Hepatic stellate cell (primary cell): ENCODE results near the gene RBM23.

Source experiments
- DNase-seq: peaks from one replicate; pipeline ENCODE4 v3.0.0; 2011; ENCODE audit warnings: low spot score

RBM23 gene

DNA sequence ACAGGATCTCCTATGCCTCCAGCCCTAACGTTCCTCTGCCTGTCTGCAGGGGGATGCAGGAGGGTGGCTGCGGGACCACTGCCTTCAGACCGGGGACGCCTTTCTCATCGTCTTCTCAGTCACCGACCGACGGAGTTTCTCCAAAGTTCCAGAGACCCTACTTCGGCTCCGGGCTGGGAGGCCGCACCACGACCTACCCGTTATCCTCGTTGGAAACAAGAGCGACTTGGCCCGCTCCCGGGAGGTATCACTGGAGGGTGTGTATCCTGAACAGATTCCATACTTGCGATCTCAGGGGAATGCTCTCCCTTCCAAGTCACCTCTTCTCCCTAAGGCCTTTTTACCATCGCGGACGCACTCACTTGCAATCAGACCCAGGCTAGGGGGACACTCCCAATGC is 33.0 kb downstream of the RBM23 start:
- DNase-seq: no peak

DNA sequence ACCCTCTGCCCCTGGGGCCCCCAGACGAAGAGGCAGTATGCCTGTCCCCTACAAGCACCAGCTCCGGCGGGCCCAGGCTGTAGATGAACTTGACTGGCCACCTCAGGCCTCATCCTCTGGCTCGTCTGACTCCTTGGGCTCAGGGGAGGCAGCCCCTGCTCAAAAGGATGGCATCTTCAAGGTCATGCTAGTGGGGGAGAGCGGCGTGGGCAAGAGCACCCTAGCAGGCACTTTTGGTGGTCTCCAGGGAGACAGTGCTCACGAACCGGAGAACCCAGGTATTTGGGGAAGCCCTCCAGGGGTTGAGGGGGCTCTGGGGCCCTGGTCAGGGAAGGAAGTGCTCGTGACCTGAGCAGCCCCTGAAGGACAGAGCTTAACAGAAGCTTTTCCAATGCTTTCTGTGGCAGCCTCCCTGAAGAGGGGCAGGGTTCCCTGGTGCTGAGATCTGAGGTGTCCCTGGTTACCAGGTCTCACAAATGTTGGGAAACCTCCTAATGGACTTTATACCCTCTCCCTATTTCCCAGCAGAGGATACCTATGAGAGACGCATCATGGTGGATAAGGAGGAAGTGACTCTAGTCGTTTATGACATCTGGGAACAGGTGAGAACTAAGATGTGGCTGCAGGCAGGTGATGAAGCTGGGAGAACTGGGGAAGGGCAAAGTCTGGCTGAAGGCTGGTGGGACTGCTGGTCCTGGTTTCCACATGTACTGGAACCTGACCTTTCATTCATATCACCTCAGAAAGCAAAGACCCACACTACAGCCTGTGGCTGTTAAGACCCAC is 34.0 kb downstream of the RBM23 start:
- no peak for DNase-seq

DNA sequence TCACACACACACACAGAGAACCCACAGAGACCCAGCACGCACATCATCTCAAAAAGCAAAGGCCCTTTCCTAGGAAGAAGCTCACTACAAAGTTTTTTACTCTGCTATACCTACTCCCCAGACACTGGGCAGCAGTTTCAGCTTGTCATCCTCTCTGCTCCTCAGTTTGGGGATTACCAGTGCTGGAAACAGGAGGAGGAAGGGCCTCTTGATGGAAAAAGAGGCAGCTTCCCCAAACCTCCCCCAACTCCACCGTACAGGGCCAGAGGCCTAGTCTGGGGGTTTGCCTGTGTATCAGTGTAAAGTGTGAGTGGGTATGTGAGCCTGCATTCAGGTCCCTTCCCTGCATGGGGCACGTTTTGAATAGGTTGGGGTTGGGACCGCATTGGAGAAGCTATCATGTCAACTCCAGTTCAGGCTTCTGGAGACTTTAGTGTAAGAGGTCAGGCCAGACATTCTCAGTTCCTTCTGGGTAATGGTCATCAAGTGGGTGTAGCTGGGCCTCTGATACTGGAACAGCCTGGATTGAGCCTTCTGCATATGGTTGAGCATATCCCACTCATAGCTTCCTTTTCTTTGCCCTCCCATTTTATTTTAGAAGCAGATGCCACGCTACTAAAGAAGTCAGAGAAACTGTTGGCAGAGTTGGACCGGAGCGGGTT is 34.7 kb downstream of the RBM23 start:
- no peak for DNase-seq

DNA sequence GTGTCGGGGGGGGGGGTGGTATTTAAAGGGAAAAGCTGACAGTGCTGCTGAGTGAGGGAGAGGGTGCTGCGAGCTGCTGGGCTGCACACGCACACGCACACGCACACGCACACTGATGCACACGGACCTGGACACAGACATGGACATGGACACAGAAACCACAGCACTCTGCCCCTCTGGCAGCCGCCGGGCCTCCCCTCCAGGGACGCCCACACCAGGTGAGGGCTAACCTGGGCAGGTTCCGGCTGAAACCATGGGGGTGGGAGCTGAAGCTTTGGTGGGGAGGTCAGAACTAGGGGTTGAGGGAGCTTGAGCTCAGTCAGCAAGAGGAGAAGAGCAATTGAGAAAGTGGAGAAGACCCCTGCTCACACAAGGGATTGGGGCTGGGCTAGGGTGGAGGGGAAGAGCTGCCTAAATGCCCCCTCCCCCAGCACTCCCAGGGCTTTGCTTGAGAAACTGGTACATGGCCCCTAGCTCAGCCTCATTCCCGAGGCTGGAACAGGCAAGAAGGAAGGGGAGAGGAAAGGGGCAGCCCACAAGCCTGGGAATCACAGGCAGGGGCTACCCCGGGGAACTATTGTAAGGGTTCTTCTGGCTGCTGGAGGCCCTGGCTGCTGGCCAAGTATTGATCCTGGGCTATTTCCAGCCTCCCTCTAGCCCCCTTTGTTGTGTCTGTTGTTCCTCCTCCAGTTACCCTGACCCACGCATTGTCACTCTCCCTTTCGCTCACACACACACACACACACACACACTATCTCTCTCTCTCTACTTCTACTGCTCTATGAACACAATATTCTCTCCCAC is 35.6 kb downstream of the RBM23 start, which contains the start of gene REM2:
REM2 (plus strand) TSS at position 50 of the 804 bp plus-strand sequence; CDS start at position 116, 66 bp downstream.
- DNase-seq: no peak

DNA sequence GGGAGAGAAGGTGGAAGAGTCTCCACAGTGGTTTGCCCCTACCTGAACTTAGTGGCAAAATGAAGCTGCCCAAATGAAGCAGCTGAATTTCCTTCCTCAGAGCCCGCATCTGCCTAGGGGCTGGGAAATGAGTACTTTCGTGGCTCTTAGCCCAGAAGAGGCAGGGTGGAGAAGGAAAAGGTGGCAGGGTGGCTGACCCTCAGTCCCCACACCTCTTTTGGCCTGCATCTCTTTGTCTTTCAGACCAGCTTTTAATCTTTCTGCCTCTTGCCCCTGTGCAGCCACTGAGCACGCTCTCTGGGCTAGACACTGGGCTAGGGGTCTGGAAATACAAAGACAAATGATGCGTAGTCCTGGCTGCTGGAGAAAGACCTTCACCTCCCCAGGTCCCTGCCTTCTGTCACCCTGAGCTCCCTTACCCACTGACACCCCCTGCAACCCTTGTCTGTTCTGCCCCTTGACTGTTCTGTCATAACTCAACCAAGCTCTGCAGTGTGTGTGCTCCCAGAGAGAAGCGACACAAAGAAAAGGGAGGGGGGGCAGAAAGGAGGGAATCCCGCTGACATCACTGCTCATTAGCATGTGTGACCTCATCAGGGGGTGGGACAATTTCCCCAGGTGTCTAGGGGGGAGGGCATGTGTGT is 36.3 kb downstream of the RBM23 start:
- peak; percentile 74 for DNase-seq

DNA sequence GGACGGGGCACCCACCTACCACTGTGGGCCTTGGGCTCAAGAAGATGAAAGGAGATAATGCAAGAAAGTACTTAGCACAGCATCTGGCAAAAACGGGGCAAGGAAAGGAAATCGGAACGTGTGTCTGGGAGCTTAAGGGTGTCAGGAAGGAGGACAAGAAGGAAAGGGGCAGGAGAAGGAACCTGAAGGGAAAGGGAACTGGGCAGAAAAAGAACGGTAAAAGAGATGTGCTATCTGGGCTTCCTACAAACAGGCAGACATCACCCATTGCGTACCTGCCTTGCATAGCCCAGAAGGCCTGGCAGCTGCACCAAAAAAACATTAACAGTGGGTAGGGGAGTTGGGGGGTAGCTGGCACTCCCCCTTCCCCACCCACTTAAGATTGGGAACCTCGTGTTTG is 36.9 kb downstream of the RBM23 start:
- DNase-seq: no peak

DNA sequence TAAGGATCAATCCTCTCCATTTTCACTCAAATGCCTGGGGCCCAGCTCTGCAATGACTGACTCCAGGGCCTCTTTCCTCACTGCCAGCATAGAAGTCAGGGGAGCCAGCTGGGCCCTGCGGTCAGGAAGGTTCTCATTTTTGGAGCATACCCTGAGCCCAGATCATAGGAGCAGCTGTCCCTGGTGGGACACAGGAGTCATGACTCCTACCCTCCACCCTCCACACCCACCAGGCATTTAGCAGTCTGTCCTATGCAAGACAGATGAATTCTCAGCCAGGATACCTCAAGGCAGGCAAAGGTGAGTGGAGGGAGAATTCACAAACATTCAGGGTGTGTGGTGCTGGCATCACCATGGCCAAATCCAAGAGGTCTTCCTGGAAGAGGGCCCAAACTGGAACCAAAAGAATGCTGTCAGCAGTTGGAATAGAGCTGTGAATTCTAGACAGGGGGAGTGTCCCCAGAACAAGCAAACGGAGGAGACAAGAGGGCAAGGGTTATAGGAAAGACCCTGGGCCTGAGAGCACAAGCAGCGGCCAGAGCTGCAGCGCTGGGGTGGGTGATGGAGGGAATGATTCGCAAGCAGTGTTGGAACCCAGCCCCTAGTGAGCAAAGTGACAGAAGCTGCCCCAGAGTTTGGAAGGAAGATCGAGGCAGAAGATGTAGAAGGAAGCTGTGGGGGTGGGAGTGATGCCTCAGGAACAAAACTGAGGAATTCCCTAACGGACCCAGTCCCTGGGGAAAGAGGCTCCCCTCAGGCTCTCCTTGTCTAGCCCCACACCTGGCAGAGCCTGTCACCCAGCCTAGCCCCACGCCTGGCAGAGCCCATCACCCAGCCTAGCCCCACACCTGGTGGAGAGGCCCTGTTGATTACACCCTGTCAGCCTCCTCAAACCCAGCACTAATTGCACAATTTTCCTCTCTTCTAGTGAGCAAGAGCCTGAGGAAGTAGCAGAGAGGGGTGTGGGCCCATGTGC is 40.4 kb downstream of the RBM23 start:
- DNase-seq: no peak

DNA sequence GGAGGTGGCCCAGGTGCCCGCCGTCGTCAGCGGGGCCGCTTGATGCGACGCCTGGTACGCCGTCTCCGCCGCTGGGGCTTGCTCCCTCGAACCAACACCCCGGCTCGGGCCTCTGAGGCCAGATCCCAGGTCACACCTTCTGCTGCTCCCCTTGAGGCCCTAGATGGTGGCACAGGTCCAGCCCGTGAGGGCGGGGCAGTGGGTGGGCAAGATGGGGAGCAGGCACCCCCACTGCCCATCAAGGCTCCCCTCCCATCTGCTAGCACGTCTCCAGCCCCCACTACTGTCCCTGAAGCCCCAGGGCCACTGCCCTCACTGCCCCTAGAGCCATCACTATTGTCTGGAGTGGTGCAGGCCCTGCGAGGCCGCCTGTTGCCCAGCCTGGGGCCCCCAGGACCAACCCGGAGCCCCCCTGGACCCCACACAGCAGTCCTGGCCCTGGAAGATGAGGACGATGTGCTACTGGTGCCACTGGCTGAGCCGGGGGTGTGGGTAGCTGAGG is 41.9 kb downstream of the RBM23 start:
- no peak for DNase-seq

DNA sequence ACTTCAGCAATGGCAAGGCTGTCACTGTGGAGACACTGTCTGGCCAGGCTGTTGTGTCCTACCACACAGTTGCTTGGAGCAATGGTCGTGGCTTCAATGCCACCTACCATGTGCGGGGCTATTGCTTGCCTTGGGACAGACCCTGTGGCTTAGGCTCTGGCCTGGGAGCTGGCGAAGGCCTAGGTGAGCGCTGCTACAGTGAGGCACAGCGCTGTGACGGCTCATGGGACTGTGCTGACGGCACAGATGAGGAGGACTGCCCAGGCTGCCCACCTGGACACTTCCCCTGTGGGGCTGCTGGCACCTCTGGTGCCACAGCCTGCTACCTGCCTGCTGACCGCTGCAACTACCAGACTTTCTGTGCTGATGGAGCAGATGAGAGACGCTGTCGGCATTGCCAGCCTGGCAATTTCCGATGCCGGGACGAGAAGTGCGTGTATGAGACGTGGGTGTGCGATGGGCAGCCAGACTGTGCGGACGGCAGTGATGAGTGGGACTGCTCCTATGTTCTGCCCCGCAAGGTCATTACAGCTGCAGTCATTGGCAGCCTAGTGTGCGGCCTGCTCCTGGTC is 43.1 kb downstream of the RBM23 start:
- no peak for DNase-seq

DNA sequence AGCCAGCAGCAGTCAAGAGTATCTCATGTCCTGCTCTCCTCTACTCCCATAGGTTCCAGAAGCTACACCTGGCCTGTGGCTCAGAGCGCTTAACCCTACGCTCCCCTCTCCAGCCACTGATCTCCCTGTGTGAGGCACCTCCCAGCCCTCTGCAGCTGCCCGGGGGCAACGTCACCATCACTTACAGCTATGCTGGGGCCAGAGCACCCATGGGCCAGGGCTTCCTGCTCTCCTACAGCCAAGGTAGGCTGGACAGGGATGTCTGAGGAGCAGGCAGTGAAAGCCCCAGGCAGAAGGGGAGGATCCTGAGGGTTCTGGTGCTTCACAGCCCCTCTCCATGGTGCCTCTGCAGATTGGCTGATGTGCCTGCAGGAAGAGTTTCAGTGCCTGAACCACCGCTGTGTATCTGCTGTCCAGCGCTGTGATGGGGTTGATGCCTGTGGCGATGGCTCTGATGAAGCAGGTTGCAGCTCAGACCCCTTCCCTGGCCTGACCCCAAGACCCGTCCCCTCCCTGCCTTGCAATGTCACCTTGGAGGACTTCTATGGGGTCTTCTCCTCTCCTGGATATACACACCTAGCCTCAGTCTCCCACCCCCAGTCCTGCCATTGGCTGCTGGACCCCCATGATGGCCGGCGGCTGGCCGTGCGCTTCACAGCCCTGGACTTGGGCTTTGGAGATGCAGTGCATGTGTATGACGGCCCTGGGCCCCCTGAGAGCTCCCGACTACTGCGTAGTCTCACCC is 43.8 kb downstream of the RBM23 start:
- no peak for DNase-seq

DNA sequence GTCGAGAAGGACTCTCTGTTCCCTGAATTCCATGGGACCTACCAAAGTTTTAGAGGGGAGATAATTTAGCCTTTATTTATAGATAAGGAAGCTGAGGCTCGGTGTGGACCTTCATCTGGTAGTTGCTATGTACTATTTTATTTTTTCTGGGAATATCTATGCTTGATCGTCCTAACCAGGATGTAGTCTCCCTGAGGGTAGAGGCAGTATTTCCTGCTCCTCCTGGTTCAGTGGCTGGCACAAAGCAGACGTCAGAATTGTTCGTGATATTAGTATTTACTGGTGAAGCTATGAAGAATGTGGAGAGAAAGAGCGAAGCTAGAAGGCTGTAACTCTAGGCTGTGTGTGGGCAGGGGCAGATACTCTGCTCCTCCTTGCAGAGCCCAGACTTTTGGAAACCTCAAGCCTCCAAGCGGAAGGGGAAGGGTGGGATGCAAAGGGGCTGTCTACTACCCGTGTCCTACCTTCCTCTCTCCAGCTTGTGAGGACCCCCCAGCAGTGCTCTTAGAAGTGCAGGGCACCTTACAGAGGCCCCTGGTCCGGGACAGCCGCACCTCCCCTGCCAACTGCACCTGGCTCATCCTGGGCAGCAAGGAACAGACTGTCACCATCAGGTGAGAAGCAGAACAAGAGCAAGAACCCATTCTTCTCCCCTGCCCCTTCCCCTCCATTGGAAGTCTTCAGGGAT is 46.0 kb downstream of the RBM23 start:
- DNase-seq: no peak

DNA sequence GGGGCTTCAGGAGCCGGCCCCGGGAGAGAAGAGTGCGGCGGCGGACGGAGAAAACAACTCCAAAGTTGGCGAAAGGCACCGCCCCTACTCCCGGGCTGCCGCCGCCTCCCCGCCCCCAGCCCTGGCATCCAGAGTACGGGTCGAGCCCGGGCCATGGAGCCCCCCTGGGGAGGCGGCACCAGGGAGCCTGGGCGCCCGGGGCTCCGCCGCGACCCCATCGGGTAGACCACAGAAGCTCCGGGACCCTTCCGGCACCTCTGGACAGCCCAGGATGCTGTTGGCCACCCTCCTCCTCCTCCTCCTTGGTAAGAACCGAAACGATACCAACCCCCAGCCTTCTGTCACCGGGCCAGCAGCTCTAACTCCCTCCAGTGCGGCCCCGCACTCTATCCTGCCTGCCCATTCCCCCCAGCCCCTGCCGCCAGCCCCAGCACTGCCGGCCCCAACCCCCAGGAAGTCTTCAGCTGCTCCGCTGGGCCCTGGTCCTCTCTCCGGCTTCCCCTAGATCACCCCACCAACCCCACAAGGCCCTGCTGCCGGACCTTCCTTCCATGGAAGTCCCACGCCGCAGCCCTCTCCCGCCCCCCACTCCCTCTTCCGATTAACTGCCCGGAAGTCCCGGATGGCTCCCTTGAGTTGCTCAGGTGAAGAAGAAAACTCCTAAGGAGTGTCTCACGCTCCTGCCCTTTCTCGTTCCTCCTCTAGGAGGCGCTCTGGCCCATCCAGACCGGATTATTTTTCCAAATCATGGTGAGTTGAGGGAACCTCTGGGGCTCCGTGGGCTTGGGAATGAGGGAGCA is 46.7 kb downstream of the RBM23 start:
- peak; percentile 82 for DNase-seq

DNA sequence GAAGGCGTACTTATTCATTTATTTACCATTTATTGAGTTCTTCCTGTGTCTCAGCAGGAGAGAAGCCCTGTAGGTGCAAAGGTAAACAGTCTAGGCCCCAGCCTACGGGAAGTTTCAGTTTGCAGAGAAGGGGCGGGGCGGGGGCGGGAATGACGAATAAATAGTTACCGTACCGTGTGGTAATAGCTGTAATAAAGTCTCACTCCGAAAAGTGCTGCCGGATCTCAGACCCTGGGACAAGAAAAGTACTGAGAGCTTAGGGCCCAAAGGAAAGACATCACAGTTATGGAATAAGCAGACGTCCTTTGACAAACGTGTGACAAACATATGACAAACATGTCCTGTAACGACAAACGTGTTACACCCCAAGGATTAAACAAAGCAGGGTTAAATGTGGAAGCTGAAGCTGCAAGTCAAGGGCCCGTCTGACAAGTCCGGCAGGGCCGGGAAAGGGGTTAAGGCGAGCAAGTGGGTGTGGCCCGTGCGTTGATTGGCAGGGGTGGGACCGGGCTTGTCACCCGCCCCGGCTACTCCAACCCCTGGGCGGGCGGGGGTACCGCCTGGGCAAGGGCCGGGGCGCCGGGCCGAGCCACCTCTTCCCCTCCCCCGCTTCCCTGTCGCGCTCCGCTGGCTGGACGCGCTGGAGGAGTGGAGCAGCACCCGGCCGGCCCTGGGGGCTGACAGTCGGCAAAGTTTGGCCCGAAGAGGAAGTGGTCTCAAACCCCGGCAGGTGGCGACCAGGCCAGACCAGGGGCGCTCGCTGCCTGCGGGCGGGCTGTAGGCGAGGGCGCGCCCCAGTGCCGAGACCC is 47.5 kb downstream of the RBM23 start, which contains the start of gene LRP10:
LRP10 (plus strand) TSS at position 517 of the 809 bp plus-strand sequence. CDS start 564 bp downstream, outside the sequence.
- DNase-seq: peak; percentile 80

DNA sequence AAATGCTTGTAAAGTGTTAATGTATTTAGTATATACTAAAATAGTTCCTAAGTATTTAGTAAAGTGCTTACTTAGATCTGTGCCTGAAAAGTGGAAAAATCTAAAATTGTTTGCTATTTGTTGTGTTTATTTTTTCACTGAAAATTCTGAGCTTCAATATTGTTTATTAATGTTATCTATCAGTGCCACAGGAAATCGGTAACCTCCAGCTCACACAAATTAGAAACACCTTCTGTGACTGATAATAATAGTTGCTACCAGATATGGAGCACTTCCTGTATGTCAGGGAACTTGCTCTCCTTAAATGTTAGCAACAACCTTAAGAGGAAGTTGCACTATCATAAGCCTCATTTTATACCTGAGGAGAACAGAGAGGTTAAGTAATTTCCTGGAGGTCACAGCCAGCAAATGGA is 48.1 kb downstream of the RBM23 start:
- no peak for DNase-seq

DNA sequence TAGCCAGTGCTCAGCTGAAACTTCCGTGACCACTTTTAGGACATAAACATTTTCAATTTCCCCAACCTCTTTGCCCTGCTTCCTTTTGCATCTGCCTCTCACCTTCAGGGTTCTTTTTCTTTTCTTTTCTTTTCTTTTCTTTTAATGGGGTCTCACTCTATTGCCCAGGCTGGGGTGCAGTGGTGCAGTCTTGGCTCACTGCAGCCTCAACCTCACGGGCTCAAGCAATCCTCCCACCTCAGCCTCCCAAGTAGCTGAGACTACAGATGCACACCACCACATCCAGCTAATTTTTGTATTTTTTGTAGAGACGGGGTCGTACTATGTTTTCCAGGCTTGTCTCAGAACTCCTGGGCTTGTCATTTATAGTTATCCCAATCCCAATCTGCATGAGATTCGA is 52.1 kb downstream of the RBM23 start:
- no peak for DNase-seq

DNA sequence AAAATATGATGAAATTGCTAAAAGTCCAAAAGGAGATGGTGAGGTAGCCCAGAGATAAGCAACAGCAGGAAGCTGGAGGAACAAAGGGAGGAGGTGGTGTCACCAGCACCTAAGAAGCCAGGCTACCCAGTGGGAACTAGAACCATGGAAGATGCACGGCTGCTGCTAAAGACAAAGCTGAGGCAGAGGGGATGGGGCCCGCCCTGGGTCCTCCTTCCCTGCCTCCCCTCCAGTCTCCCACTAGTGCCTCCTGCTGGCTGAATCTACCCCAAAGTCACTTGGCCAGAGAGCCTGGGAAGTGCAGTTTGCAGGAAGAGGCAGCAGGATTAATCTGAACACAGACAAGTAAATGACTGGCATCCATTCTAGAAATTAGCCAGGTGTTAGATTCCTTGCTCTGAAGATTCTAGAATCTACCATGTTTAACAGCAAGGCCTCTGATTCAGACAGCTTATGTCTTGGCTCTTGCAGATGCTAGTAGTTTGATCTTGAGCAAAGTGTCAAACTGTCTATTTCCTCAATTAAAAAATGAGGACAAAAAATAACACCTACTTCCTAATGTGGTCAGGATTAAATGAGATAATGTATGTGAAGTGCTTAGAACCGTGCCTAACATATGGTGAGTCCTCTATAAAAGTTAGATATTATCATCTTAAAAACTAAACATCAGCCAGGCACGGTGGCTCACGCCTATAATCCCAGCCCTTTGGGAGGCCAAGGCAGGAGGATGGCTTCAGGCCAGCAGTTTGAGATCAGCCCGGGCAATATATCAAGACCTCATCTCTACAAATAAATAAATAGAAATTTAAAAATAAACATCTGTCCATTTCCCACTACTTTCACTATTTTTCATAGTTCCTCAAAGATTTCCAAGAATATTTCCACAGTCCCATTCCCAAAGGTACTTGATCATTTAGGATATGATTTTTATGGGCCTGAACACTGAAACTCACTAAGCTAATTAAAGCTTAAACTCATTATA is 53.2 kb downstream of the RBM23 start:
- DNase-seq: no peak
